Peyer's patch (tissue), 4 donors: ENCODE results near the gene GUF1. TPM values are rescaled to one million over a fixed set of nuclear protein-coding genes. Genes with fewer than 3 reads are reported as not detected.

Experiments used
- DNase-seq, 3 donors: peaks; one replicate each; pipeline ENCODE4 v3.0.0-alpha.2; 2017 to 2019
- H3K27ac ChIP-seq, 4 donors: fragments of 200-600 bp; sonication (generic); one replicate each; pipeline ENCODE4 v1.5.1; 2016 to 2019
- H3K27me3 ChIP-seq, 2 donors: fragments of 200-600 bp; sonication (generic); one replicate each; pipeline ENCODE4 v1.5.1; 2019
- H3K36me3 ChIP-seq, 3 donors: fragments of 200-600 bp; sonication (generic); one replicate each; pipeline ENCODE4 v1.5.1; 2016 to 2019
- H3K4me1 ChIP-seq, 4 donors: fragments of 200-600 bp; sonication (generic); one replicate each; pipeline ENCODE4 v1.5.1; 2016 to 2019
- H3K4me3 ChIP-seq, 4 donors: fragments of 200-600 bp; sonication (generic); 1 replicate in 3 of 4; 2 replicates in 1 of 4; pipeline ENCODE4 v1.5.1; 2016 to 2019; ENCODE audit warnings: mild to moderate bottlenecking in 1 of 4
- H3K9me3 ChIP-seq, 4 donors: fragments of 200-600 bp; sonication (generic); one replicate each; pipeline ENCODE4 v1.5.1; 2016 to 2019; ENCODE audit warnings: mild to moderate bottlenecking in 1 of 4
- CTCF ChIP-seq, 6 experiments: fragments of 450-650 bp in 4 of 6; fragments of 200-600 bp in 2 of 6; sonication (generic) in 1 of 6; IDR thresholded peaks; one replicate each; pipeline ENCODE4 v1.5.1; 2017 to 2019; ENCODE audit warnings: antibody characterized with exemption in 6 of 6, mild to moderate bottlenecking in 3 of 6, moderate library complexity in 1 of 6
- POLR2A ChIP-seq, 2 donors: fragments of 450-650 bp; IDR thresholded peaks; one replicate each; pipeline ENCODE4 v1.5.1; 2017; ENCODE audit warnings: antibody characterized with exemption in 2 of 2, mild to moderate bottlenecking in 2 of 2, moderate library complexity in 2 of 2
- total RNA-seq, 4 donors: library from RNA; depleted of rRNA; stranded (reverse); fragments of >200 nt; gene quantifications; one replicate each; pipeline ENCODE4 v1.1.0, GENCODE V29; 2016

The GUF1 gene
- total RNA-seq, 4 donors from 2014 or later, result 14.6 to 26.6 (median 17.9) TPM

- no peaks in the 10 kb centered on the region for H3K36me3 ChIP-seq
- H3K9me3 ChIP-seq, result no peaks in the 10 kb centered on the region
- no peak overlapping the region for H3K27ac ChIP-seq
- no peaks in the 10 kb centered on the region for H3K4me1 ChIP-seq
- no peaks in the 10 kb centered on the region for H3K27me3 ChIP-seq
- no peak for DNase-seq
- no peak overlapping the region for H3K4me3 ChIP-seq
- TF ChIP-seq POLR2A (IDR thresholded peaks at IDR 0.05), result no peak
- no peak for TF ChIP-seq CTCF (IDR thresholded peaks at IDR 0.05)
These were observed 62.0 kb downstream of the GUF1 start for GRCh38 chr4:44740201-44740600.

Other genes with a start within 250 kb of the GUF1 start
- not detected for gene KCTD8, start 229.6 kb upstream of the GUF1 start, total RNA-seq
- not detected for gene YIPF7, start 26.8 kb upstream of the GUF1 start, total RNA-seq
- 10 to 100 TPM in 2 of 4 donors, 1 to 10 TPM in 2; 6.3 to 13.3 (median 9.9) TPM for gene GNPDA2, start 48.1 kb downstream of the GUF1 start, total RNA-seq